GM23338 (cell line): Measurements from ENCODE around the gene SFMBT2. TPM values are rescaled to one million over a fixed set of nuclear protein-coding genes. Genes with fewer than 3 reads are reported as not detected.

ENCODE experiments used
- ATAC-seq: fragments of 200-7000 bp; cut with Tn5 transposase; 3 replicates; pipeline ENCODE4 v1.9.1; 2020
- DNase-seq: peaks from one replicate; pipeline ENCODE4 v3.0.0-alpha.2; 2015; ENCODE audit warnings: low spot score
- H2AFZ ChIP-seq: fragments of 200-600 bp; sonication (generic); 2 replicates; pipeline ENCODE4 v1.8.0; 2016; ENCODE audit warnings: antibody characterized with exemption, mild to moderate bottlenecking, moderate library complexity
- H3F3A ChIP-seq: fragments of 200-600 bp; sonication (generic); replicated peaks from 2 replicates; pipeline ENCODE4 v1.8.0; 2017; ENCODE audit warnings: antibody characterized with exemption, mixed run types, low read depth
- H3K27ac ChIP-seq: fragments of 200-600 bp; sonication (generic); 2 replicates; pipeline ENCODE4 v1.6.1; 2016; ENCODE audit warnings: low read depth
- H3K27me3 ChIP-seq: fragments of 200-600 bp; sonication (generic); 2 replicates; pipeline ENCODE4 v1.8.0; 2016; ENCODE audit warnings: mild to moderate bottlenecking, mixed run types, moderate library complexity; ENCODE audit not compliant: insufficient read depth
- H3K36me3 ChIP-seq: fragments of 200-600 bp; sonication (generic); 2 replicates; pipeline ENCODE4 v1.8.0; 2016; ENCODE audit warnings: mild to moderate bottlenecking; ENCODE audit not compliant: insufficient read depth
- H3K4me1 ChIP-seq: fragments of 200-600 bp; sonication (generic); 2 replicates; pipeline ENCODE4 v1.8.0; 2016; ENCODE audit warnings: mild to moderate bottlenecking, moderate library complexity; ENCODE audit not compliant: insufficient read depth
- H3K4me2 ChIP-seq: fragments of 200-600 bp; sonication (generic); 2 replicates; pipeline ENCODE4 v1.7.1; 2017; ENCODE audit warnings: mixed run types
- H3K4me3 ChIP-seq: fragments of 200-600 bp; sonication (generic); 2 replicates; pipeline ENCODE4 v1.6.1; 2016; ENCODE audit warnings: mixed run types
- H3K79me2 ChIP-seq: fragments of 200-600 bp; sonication (generic); replicated peaks from 2 replicates; pipeline ENCODE4 v1.8.0; 2017; ENCODE audit warnings: mild to moderate bottlenecking; ENCODE audit not compliant: insufficient read depth
- H3K9me2 ChIP-seq: fragments of 200-600 bp; sonication (generic); 2 replicates; pipeline ENCODE4 v1.8.0; 2017; ENCODE audit not compliant: insufficient read depth
- H4K20me1 ChIP-seq: fragments of 200-600 bp; sonication (generic); replicated peaks from 2 replicates; pipeline ENCODE4 v1.8.0; 2017; ENCODE audit warnings: mild to moderate bottlenecking; ENCODE audit not compliant: insufficient read depth
- H3K27ac Mint-ChIP-seq: 2 replicates; pipeline ENCODE4 v1.8.0; 2020; ENCODE audit warnings: inconsistent platforms, mild to moderate bottlenecking, moderate library complexity, mixed read lengths
- H3K27me3 Mint-ChIP-seq: 3 replicates; pipeline ENCODE4 v1.8.0; 2022; ENCODE audit warnings: low read depth, mild to moderate bottlenecking, moderate library complexity, mixed read lengths, inconsistent platforms; ENCODE audit not compliant: insufficient read depth, poor library complexity
- H3K36me3 Mint-ChIP-seq: 3 replicates; pipeline ENCODE4 v1.8.0; 2021; ENCODE audit warnings: low read depth, mild to moderate bottlenecking, inconsistent platforms, moderate library complexity, mixed read lengths
- H3K4me1 Mint-ChIP-seq: 3 replicates; pipeline ENCODE4 v1.8.0; 2020; ENCODE audit warnings: mild to moderate bottlenecking, inconsistent platforms, mixed read lengths
- H3K4me3 Mint-ChIP-seq: 3 replicates; pipeline ENCODE4 v1.8.0; 2021; ENCODE audit warnings: moderate library complexity, mild to moderate bottlenecking, inconsistent platforms, mixed read lengths
- H3K9me3 Mint-ChIP-seq: 3 replicates; pipeline ENCODE4 v1.8.0; 2020; ENCODE audit warnings: moderate library complexity, mild to moderate bottlenecking, inconsistent platforms, mixed read lengths
- CREB1 ChIP-seq: fragments of 250-450 bp; sonication (Bioruptor Pico); IDR thresholded peaks from 2 replicates; pipeline ENCODE4 v1.5.0; 2020; ENCODE audit warnings: low read depth, mild to moderate bottlenecking, moderate library complexity
- CTCF ChIP-seq, 2 experiments: fragments of 200-600 bp in 1 of 2; sonication (generic) in 1 of 2; conservative IDR thresholded peaks; 2 replicates each; pipeline versions ENCODE4 v1.5.1 to v1.6.1; 2016 to 2017; ENCODE audit warnings: antibody characterized with exemption in 2 of 2, low read depth in 2 of 2, mild to moderate bottlenecking in 2 of 2, moderate library complexity in 1 of 2
- EZH2 ChIP-seq: fragments of 200-600 bp; sonication (generic); IDR thresholded peaks from one replicate; pipeline ENCODE4 v1.8.0; 2017; ENCODE audit warnings: antibody characterized with exemption, mild to moderate bottlenecking, low read depth; ENCODE audit not compliant: unreplicated experiment
- EZH2phosphoT487 ChIP-seq: fragments of 200-600 bp; sonication (generic); IDR thresholded peaks from one replicate; pipeline ENCODE4 v1.8.1; 2018; ENCODE audit warnings: antibody characterized with exemption; ENCODE audit not compliant: unreplicated experiment
- JUNB ChIP-seq: IDR thresholded peaks from one replicate; pipeline ENCODE4 v1.6.1; 2016; ENCODE audit warnings: antibody characterized with exemption; ENCODE audit not compliant: unreplicated experiment
- NANOG ChIP-seq: IDR thresholded peaks from 2 replicates; pipeline ENCODE4 v1.6.1; 2016; ENCODE audit warnings: antibody characterized with exemption, borderline replicate concordance
- POLR2AphosphoS5 ChIP-seq: IDR thresholded peaks from 2 replicates; pipeline ENCODE4 v1.6.1; 2016; ENCODE audit warnings: antibody characterized with exemption, low read depth
- STAT1 ChIP-seq: IDR thresholded peaks from one replicate; pipeline ENCODE4 v1.6.1; 2016; ENCODE audit warnings: antibody characterized with exemption; ENCODE audit not compliant: unreplicated experiment
- ZNF114 ChIP-seq: fragments of 250-450 bp; sonication (Bioruptor Pico); IDR thresholded peaks from 2 replicates; pipeline ENCODE4 v1.5.0; 2020; ENCODE audit warnings: mild to moderate bottlenecking, moderate library complexity
- ZNF331 ChIP-seq: fragments of 250-450 bp; sonication (Bioruptor Pico); IDR thresholded peaks from 2 replicates; pipeline ENCODE4 v1.5.0; 2020; ENCODE audit warnings: low read depth, mild to moderate bottlenecking, moderate library complexity
- ZNF462 ChIP-seq: fragments of 250-450 bp; sonication (Bioruptor Pico); IDR thresholded peaks from 2 replicates; pipeline ENCODE4 v1.5.0; 2020; ENCODE audit warnings: mild to moderate bottlenecking, moderate library complexity
- polyA plus RNA-seq: library from polyadenylated mRNA; unstranded; fragments of >200 nt; fragmentation: Nextera tagmentation; extraction: Ambion mirVana; gene quantifications from 2 replicates; pipeline ENCODE4 v1.2.1, GENCODE V29; 2016
- total RNA-seq: library from RNA; depleted of rRNA; stranded (reverse); fragments of >200 nt; shearing (Covaris generic); gene quantifications from 2 replicates; pipeline ENCODE4 v1.2.3, GENCODE V29; 2014
- TF ChIP-seq, protein P1 (sequence below): IDR thresholded peaks from one replicate; pipeline ENCODE4 v1.6.1; 2018; ENCODE audit warnings: antibody characterized with exemption; ENCODE audit not compliant: unreplicated experiment
- TF ChIP-seq, protein P2 (sequence below): IDR thresholded peaks from 2 replicates; pipeline ENCODE4 v1.6.1; 2016; ENCODE audit warnings: antibody characterized with exemption

SFMBT2 gene
- total and polyA plus RNA-seq, 2 experiments from 2014 or later = 2.7 to 6.7 TPM

DNA sequence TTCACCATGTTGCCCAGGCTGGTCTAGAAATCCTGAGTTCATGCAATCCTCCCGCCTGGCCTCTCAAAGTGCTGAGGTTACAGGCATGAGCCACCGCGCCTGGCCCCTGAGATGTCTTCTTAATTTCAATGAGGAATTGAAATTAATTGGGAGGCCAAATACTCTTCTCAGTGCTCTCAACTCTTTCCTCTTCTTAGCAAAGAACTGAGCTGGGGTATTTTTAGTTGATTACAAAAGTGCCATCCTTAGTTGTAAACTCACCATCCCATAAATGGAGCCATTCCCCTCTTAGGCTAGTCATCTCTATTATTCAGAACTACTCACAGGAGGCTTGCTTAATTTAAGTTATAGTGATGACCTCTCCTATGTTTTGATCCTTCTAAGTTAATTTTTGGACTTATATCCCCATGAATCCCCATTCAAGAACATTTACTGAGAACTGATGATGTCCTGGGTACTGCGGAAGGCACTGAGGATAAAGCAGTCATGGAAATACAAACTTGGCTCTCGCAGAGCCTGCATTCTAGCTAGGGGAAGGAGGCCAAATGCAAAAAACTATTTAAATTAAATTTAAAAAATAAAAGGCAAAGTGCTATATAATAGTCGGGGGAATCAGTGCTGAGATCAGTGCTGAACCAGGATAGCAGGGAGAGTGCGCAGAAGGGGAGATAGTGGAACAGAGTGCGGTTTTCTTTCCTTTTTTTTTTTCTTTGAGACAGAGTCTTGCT, 145.3 kb downstream of the SFMBT2 start:
- Histone ChIP-seq H2AFZ (no peak overlapping the region), H3K79me2 (no peaks in the 10 kb centered on the region), H3K27ac (no peak overlapping the region), H3K4me2 (no peak overlapping the region), H4K20me1 (no peaks in the 10 kb centered on the region), H3F3A (no peaks in the 10 kb centered on the region), H3K4me3 (no peak overlapping the region), H3K27me3 (no peaks in the 10 kb centered on the region), H3K36me3 (no peaks in the 10 kb centered on the region), H3K4me1 (no peaks in the 10 kb centered on the region), H3K9me2 (no peaks in the 10 kb centered on the region)
- no peaks in the 10 kb centered on the region for H3K36me3 Mint-ChIP-seq
- peaks cover under 1% of the 10 kb centered on the region; the same call in 2 of the 3 replicates for H3K4me1 Mint-ChIP-seq
- H3K4me3 Mint-ChIP-seq = no peak overlapping the region
- no peak for ATAC-seq
- no peak for TF ChIP-seq STAT1
- no peak for TF ChIP-seq POLR2AphosphoS5
- TF ChIP-seq, protein P1, sequence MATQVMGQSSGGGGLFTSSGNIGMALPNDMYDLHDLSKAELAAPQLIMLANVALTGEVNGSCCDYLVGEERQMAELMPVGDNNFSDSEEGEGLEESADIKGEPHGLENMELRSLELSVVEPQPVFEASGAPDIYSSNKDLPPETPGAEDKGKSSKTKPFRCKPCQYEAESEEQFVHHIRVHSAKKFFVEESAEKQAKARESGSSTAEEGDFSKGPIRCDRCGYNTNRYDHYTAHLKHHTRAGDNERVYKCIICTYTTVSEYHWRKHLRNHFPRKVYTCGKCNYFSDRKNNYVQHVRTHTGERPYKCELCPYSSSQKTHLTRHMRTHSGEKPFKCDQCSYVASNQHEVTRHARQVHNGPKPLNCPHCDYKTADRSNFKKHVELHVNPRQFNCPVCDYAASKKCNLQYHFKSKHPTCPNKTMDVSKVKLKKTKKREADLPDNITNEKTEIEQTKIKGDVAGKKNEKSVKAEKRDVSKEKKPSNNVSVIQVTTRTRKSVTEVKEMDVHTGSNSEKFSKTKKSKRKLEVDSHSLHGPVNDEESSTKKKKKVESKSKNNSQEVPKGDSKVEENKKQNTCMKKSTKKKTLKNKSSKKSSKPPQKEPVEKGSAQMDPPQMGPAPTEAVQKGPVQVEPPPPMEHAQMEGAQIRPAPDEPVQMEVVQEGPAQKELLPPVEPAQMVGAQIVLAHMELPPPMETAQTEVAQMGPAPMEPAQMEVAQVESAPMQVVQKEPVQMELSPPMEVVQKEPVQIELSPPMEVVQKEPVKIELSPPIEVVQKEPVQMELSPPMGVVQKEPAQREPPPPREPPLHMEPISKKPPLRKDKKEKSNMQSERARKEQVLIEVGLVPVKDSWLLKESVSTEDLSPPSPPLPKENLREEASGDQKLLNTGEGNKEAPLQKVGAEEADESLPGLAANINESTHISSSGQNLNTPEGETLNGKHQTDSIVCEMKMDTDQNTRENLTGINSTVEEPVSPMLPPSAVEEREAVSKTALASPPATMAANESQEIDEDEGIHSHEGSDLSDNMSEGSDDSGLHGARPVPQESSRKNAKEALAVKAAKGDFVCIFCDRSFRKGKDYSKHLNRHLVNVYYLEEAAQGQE = no peak
- no peak for TF ChIP-seq NANOG
- TF ChIP-seq CREB1 (CRISPR knock-in tag) = no peak
- TF ChIP-seq ZNF462 (CRISPR knock-in tag) = no peak
- no peak for TF ChIP-seq EZH2phosphoT487
- TF ChIP-seq EZH2 = no peak
- no peak for TF ChIP-seq ZNF331
- no peak for TF ChIP-seq ZNF114
- no peak for TF ChIP-seq CTCF (conservative IDR thresholded peaks at IDR 0.05; ENCODE audit: low read depth in 2 of 2)
- TF ChIP-seq JUNB = no peak
- TF ChIP-seq, protein P2, sequence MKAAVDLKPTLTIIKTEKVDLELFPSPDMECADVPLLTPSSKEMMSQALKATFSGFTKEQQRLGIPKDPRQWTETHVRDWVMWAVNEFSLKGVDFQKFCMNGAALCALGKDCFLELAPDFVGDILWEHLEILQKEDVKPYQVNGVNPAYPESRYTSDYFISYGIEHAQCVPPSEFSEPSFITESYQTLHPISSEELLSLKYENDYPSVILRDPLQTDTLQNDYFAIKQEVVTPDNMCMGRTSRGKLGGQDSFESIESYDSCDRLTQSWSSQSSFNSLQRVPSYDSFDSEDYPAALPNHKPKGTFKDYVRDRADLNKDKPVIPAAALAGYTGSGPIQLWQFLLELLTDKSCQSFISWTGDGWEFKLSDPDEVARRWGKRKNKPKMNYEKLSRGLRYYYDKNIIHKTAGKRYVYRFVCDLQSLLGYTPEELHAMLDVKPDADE = no peak
- H3K27me3 Mint-ChIP-seq = peaks cover 4% of the 10 kb centered on the region
- no peaks in the 10 kb centered on the region for H3K9me3 Mint-ChIP-seq
- no peak overlapping the region for H3K27ac Mint-ChIP-seq
- DNase-seq = no peak
